ENCODE data around the gene GPA33.

GPA33 gene

GRCh38 chr1:167104256-167104633 lies 14.1 kb upstream of the GPA33 start:
- TF ChIP-seq USF1 (IDR thresholded peaks at IDR 0.05) (no peak), CREB1 (IDR thresholded peaks at IDR 0.05; ENCODE audit: low read depth) (no peak), FOXM1 (IDR thresholded peaks at IDR 0.05; ENCODE audit: borderline replicate concordance, low read depth) (no peak)

- TF ChIP-seq EGR1 (IDR thresholded peaks at IDR 0.05) (no peak), MAX (IDR thresholded peaks at IDR 0.05) (no peak), REST (IDR thresholded peaks at IDR 0.05; ENCODE audit: low read depth) (no peak), CREB1 (IDR thresholded peaks at IDR 0.05; ENCODE audit: low read depth) (no peak), ZBTB7A (IDR thresholded peaks at IDR 0.05; ENCODE audit: low read depth) (no peak), TCF12 (IDR thresholded peaks at IDR 0.05; ENCODE audit: low read depth) (no peak), TAF1 (IDR thresholded peaks at IDR 0.05; ENCODE audit: low read depth) (no peak), NFIC (IDR thresholded peaks at IDR 0.05) (no peak), USF1 (IDR thresholded peaks at IDR 0.05) (no peak), CEBPB (IDR thresholded peaks at IDR 0.05) (no peak), RAD21 (IDR thresholded peaks at IDR 0.05; ENCODE audit: low read depth) (no peak), TEAD4 (IDR thresholded peaks at IDR 0.05) (no peak)
Observed at GRCh38 chr1:167102906-167103573, 12.9 kb upstream of the GPA33 start.

- TF ChIP-seq TEAD4 (IDR thresholded peaks at IDR 0.05) (no peak), ZBTB7A (IDR thresholded peaks at IDR 0.05; ENCODE audit: low read depth) (no peak), RAD21 (IDR thresholded peaks at IDR 0.05; ENCODE audit: low read depth) (no peak)
Observed at GRCh38 chr1:167101754-167102153, 11.6 kb upstream of the GPA33 start.

GRCh38 chr1:167100730-167101129 lies 10.6 kb upstream of the GPA33 start:
- TF ChIP-seq NFIC (IDR thresholded peaks at IDR 0.05) = no peak
- no peak for TF ChIP-seq ZBTB7A (IDR thresholded peaks at IDR 0.05; ENCODE audit: low read depth)

GRCh38 chr1:167099851-167100250 lies 9.7 kb upstream of the GPA33 start:
- TF ChIP-seq CEBPB (IDR thresholded peaks at IDR 0.05) (no peak), MAX (IDR thresholded peaks at IDR 0.05) (no peak), NFIC (IDR thresholded peaks at IDR 0.05) (no peak), EP300 (IDR thresholded peaks at IDR 0.05; ENCODE audit: borderline replicate concordance) (no peak), YY1 (IDR thresholded peaks at IDR 0.05; ENCODE audit: low read depth) (no peak), TCF12 (IDR thresholded peaks at IDR 0.05; ENCODE audit: low read depth) (no peak), EGR1 (IDR thresholded peaks at IDR 0.05) (no peak), ZBTB7A (IDR thresholded peaks at IDR 0.05; ENCODE audit: low read depth) (no peak), RAD21 (IDR thresholded peaks at IDR 0.05; ENCODE audit: low read depth) (no peak), FOXM1 (IDR thresholded peaks at IDR 0.05; ENCODE audit: borderline replicate concordance, low read depth) (no peak), REST (IDR thresholded peaks at IDR 0.05; ENCODE audit: low read depth) (no peak), USF1 (IDR thresholded peaks at IDR 0.05) (no peak), CREB1 (IDR thresholded peaks at IDR 0.05; ENCODE audit: low read depth) (no peak), TEAD4 (IDR thresholded peaks at IDR 0.05) (no peak), TAF1 (IDR thresholded peaks at IDR 0.05; ENCODE audit: low read depth) (no peak)

GRCh38 chr1:167095368-167095767 lies 5.2 kb upstream of the GPA33 start:
- TF ChIP-seq NFIC (IDR thresholded peaks at IDR 0.05) (no peak), TEAD4 (IDR thresholded peaks at IDR 0.05) (no peak), EP300 (IDR thresholded peaks at IDR 0.05; ENCODE audit: borderline replicate concordance) (no peak), USF1 (IDR thresholded peaks at IDR 0.05) (no peak), TCF12 (IDR thresholded peaks at IDR 0.05; ENCODE audit: low read depth) (no peak)
